GM18505 (cell line): Measurements from ENCODE around the gene SYP.
"Not testable (repeated sequence)": the region's sequence is repeated elsewhere in the genome, so short reads cannot be mapped to it uniquely, and the experiment has no call there.

ENCODE experiments used
- ATAC-seq: cut with Tn5 transposase; IDR thresholded peaks from one replicate; pipeline ENCODE4 v1.9.1; 2021; ENCODE audit not compliant: unreplicated experiment
- POLR2A ChIP-seq: IDR thresholded peaks from 4 replicates; pipeline ENCODE4 v1.6.1; 2011; ENCODE audit warnings: borderline replicate concordance; ENCODE audit not compliant: insufficient read depth, insufficient read length; ENCODE audit errors: extremely low read depth

The SYP gene

DNA sequence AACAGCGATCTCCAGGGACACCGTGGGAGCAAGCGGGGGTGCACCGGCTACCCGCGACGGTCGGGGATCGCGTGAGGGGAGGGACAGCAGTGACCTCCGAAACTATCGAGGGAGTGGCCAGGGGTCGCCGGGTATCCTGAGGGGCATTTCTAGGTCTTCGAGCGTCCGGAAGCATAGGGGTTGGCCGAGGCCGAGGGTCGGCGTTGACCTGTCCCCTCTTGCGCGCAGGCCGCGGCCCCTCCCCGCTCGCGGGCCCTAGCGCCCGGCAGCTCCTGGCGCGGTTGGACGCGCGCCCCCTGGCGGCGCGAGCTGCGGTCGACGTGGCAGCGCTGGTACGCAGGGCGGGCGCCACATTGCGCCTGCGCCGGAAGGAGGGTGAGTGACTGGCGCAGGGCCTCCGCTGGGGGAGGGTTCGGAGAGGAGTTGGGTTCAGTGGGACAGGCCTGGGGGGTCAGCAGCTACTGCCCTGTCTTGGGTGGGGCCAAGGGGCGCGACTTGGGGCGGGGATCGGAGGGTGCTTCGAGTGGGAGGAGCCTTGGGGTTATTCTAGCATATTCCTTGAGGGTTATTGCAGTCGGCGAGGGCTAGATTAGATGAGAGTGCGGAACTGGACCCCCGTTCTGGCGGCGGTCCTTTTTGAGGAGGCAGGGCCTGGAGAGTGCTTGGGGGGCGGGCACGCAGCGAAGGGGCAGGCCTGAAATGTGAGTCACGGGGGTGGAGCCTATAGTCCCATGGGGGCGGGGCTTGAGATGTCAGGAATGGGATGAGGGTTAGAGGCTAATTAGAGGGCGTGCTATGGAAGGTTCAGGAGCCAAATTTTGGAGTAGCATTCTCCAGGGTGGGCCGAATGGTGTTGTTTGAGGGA, 36.2 kb downstream of the SYP start:
- ATAC-seq = peak; percentile 53
- peak; percentile 44 for TF ChIP-seq POLR2A

DNA sequence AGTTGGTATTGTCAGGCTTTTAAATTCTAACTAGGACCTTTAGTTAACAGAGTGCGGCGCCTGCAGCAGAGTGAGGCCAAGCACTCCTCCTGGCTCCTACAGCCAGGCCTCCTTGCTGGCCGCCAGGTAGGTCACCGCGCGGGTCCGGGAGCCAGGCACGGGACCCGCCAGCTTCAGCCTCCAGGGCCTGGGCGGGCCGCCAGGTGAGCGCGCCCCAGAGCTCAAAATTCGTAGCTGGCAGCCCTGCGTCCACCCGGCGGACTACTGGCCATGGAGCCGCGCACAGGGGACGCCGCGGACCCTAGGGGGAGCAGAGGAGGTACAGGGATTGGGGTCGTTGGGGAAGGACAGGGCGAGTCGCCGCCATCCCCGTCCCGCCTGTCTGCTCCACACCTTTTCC, 37.4 kb downstream of the SYP start, which contains the start of gene MAGIX:
Gene MAGIX, plus strand, starts transcription at position 139 of the 400 bp plus-strand sequence. Its CDS starts 132 bp downstream, at position 271.
- no peak for ATAC-seq
- TF ChIP-seq POLR2A = no peak

DNA sequence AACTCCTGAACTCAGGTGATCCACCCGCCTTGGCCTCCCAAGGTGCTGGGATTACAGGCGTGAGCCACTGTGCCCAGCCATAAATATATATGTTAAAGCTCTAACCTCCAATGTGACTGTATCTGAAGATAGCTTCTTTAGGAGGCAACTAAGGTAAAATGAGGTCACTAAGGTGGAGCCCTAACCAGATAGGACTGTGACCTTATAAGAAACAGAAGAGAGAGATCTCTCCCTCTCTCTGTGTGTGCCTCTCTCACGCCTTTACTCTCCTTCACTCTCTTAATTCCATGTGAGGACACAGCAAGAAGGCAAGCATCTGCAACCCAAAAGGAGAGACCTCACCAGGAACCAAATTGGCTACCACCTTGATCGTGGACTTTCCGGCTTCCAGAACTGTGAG, 38.4 kb downstream of the SYP start:
- no peak for ATAC-seq
- no peak for TF ChIP-seq POLR2A

DNA sequence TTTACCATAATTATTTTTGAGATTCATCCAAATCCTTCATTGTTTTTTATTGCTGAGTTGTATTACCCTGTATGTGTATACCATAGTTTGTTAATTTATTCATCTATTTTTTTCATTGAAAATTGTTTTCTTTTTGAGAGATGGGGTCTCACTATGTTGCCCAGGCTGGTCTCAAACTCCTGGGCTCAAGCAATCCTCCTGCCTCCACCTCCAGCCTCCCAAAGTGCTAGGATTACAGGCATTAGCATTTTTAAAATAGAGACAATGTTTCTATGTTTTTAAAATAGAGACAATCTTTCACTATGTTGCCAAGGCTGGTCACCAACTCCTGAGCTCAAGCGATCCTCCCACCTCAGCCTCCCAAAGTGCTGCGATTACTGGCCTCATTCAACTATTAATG, 39.1 kb downstream of the SYP start:
- TF ChIP-seq POLR2A = no peak
- ATAC-seq = no peak

DNA sequence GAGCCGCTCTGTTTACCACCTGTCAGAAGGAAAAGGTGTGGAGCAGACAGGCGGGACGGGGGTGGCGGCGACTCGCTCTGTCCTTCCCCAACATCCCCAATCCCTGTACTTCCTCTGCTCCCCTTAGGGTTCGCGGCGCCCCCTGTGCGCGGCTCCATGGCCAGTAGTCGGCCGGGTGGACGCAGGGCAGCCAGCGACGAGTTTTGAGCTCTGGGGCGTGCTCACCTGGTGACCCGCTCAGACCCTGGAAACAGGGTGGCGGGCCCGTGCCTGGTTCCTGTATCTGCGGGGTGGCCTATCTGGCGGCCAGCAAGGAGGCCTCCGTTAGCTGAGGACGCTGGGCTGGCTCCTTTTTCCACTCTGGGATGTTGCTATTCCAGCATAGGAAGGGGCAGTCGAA, 42.8 kb downstream of the SYP start:
- TF ChIP-seq POLR2A = no peak
- no peak for ATAC-seq

DNA sequence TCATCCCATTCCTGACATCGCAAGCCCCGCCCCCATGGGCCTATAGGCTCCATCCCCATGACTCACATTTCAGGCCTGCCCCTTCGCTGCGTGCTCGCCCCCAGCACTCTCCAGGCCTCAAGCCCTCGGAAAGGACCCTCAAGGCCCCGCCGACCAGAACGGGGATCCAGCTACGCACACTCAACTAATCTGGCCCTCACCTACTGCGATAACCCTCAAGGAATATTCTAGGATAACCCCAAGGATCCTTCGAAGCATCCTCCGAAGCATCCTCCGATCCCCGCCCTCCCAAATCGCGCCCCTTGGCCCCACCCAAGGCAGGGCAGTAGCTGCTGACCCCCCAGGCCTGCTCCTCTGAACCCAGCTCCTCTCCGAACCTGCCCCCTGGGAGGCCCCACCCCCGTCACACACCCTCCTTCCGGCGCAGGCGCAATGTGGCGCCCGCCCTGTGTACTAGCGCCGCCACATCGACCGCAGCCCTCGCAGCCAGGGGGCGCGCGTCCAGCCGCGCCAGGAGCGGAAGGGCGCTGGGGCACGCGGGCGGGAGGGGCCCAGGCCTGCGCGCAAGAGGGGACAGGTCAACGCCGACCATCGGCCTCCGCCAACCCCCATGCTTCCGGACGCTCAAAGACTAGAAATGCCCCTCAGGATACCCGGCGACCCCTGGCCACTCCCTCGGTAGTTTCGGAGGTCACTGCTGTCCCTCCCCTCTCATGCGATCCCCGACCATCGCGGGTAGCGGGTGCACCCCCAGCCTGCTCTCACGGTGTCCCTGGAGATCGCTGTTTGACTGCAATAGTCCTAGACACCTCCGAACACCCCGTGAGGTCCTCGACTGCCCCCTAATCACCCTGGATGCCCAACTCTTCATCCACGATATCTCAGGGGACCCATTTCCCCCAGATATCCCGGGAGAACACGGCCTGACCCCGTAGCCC, 43.8 kb downstream of the SYP start:
- ATAC-seq = peak; percentile 86
- no peak for TF ChIP-seq POLR2A

DNA sequence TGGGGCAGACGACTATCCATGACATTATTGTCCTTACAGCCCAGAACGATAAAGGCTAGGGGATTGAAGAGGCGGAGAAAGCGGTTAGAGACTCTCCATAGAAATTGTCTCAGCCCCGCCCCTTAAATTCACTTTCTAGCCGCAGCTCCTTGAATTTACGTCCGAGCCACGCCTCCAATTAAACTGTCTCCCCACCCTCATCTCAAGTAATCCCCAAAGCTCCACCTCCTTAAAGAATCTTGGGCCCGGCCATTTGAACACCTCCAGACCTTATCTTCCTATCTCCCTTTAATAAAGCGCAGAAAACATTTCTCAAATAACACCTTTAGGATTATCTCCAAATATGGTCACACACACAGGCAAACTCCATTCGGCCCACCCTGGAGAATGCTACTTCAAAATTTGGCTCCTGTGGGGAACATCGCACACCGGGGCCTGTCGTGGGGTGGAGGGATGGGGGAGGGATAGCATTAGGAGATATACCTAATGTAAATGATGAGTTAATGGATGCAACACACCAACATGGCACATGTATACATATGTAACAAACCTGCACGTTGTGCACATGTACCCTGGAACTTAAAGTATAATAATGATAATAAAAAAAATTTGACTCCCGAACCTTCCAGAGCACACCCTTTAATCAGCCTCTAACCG, 44.6 kb downstream of the SYP start:
- no peak for TF ChIP-seq POLR2A
- ATAC-seq = no peak

DNA sequence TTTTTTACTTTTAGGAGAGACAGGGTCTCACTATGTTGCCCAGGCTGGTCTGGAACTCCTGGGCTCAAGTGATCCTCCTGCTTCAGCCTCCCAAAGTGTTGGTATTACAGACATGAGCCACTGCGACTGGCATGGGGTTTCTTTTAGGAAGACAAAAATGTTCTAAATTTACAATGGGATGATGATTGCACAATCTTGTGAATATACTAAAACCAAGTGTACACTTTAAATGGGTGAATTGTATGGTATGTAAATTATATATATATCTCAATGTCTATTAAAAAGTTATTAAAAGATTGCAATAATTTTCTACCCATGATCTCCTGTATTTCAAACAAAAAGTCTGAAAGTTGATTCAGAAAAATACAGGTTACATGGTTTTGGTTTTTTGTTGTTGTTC, 46.5 kb downstream of the SYP start:
- ATAC-seq = no peak
- no peak for TF ChIP-seq POLR2A

DNA sequence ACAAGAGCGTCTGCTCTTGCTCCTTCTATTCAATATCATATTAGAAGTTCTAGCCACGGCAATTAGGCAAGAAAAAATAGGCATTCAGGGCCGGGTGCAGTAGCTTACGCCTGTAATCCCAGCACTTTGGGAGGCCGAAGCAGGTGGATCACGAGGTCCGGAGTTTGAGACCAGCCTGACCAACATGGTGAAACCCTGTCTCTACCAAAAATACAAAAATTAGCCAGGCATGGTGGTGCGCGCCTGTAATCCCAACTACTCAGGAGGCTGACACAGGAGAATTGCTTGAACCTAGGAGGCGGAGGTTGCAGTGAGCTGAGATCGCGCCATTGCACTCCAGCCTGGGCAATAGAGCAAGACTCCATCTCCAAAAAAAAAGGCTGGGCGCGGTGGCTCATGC, 50.7 kb downstream of the SYP start:
- ATAC-seq = not testable (repeated sequence)

DNA sequence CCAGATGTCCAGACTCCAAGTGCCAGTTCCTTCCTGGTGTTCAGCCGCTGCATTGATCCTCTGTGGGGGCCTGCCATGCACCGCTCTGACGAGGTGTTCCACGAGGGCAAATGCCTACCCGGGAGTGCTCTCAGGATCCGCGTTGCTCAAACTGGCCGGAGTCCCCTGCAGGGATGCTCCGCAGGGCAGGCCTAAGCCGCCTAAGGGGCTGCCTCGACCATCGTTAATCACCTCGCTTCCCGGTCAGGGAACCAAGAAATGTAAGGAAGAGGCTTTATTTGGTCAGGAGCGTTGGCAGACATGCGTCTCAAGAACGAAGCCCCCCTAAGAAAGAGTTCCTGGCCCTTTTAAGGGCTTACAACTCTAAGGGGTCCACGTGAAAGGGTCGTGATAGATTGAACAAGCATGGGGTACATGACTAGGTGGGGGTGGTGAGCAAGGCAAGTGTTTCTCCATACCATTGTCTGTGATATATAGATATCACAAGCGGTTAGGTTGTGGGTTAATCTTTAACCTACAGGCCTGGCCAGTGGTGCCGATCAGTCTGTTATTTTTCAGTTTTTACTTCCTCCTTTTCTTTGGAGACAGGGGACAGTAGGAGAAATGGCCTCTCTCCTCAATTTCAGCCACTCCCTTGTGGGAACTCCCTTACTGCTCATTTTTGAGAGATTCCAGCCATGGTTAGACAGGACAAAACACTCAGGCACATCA, 51.4 kb downstream of the SYP start:
- ATAC-seq = not testable (repeated sequence)

DNA sequence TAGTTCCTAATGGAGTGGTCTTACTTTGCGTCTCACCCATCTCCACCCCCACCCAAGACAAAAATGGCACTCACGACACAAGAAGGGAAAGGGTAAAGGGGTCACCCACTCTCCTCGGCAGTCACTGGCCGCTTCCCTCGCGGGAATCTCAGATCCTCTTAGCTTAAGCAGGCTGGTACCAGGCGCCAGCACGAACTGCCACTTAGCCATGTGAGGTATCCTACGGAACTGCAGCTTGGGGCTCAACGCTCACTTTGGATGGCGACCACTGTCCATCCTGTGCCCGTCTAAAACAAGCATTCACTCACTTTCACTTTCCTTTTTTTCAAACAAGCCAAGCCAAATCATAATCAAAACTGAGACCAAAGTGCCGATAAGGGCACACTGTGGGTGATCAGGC, 52.1 kb downstream of the SYP start:
- no peak for ATAC-seq
- no peak for TF ChIP-seq POLR2A

DNA sequence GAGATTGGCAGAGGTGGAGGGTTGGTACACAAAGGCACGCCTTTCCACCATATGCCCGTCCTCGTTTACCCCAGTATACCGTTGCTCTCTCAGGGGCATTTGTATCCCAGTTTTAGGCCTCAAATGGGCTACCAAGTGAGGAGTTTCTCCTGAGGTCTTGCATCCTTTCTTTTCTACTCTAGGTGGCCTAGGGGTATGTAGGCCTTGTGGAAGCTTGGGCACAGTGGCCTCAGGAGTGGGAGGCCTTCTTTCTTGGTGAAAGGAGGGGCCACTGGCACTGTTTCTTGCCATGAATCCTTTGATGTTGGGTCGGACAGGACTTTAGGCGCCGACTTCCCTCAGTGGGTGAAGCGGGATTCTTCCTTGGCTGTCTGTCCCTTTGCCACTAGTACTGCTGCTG, 52.7 kb downstream of the SYP start:
- no peak for ATAC-seq
- no peak for TF ChIP-seq POLR2A

DNA sequence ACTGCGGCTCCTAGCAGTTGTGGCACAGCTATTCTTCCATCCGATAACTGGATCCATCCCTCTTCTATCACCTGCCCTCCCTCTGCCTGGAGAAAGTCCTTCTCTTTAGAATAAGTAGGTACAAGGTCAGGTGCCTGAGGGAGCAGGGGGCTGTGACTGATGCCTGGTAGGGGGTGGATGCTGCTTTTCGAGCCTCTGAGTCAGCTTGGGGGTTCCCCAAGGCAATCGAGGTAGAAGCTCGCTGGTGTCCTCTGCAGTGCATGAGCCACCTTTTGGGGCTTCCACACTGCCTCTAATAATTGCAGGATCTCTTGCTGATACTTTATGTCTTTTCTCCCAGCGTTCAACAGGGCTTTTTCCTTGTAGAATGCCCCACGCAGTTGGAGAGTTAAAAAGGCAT, 56.8 kb downstream of the SYP start:
- not testable (repeated sequence) for ATAC-seq

DNA sequence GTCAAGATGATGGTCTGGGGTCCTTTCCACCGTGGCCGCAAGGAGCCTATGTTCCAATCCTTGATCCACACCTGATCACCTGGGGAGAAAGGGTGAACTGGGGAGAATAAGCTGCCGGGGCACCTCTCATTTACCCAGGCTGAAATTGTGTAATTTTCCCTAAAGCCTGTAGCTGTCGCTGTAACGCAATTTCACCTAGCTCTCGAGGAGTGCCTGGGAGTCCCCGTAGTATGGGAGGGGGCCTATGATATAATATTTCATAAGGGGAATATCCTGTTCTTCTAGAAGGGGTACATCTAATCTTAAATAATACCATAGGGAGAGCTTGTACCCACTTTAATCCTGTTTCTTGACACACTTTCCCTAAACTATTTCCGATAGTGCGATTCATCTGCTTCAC, 57.7 kb downstream of the SYP start:
- not testable (repeated sequence) for ATAC-seq

DNA sequence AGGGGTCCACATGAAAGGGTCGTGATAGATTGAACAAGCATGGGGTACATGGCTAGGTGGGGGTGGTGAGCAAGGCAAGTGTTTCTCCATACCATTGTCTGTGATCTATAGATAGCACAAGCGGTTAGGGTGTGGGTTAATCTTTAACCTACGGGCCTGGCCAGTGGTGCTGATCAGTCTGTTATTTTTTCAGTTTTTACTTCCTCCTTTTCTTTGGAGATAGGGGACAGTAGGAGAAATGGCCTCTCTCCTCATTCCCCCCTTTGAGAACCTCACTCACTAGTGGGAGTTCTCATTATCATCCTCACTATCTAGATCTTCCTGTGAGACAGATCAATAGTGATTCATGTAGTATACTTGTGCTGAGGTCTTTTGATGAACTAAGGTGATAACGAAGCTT, 60.3 kb downstream of the SYP start:
- no peak for TF ChIP-seq POLR2A
- ATAC-seq = no peak
